HG03095 (cell line): ENCODE data around the gene DOCK11.
"Not testable (repeated sequence)": the region's sequence is repeated elsewhere in the genome, so short reads cannot be mapped to it uniquely, and the experiment has no call there.

ENCODE experiments used
- ATAC-seq: cut with Tn5 transposase; IDR thresholded peaks from one replicate; pipeline ENCODE4 v1.9.1; 2021; ENCODE audit warnings: moderate library complexity; ENCODE audit not compliant: unreplicated experiment

DOCK11 gene

DNA sequence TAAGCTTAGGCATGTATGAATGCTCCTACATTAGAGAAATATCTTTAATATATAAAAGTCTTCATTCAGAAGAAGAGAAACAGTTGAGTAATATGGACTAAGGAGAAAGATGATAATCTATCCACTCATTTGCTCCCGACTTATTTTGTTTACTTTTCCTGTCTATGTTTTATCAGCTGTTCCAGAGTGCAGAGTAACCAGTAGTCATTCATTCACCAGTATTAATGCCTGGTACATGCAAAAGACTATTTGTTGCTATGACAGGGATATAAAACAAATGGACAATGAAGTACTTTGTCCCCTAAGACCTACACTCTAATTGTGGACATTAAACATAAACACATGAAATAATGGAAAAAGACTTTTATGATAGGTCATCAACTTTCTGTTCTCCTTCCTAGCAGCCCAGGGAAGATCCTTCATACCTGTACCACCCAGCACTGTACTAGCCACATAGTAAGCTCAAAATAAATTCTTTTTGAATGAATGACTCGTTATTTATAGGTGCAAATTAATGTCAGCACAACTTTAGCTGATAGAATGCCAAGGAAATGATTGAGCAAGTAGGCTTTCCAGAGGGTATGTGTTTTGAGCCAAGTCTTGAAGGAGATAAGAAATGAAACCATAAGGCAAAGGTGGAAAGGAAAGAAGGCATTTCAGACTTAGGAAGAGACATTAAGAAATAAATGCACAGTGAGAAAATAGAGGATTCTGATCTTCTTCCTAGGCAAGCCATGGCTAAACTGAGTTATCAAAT, 186.8 kb downstream of the DOCK11 start:
- ATAC-seq, result no peak

DNA sequence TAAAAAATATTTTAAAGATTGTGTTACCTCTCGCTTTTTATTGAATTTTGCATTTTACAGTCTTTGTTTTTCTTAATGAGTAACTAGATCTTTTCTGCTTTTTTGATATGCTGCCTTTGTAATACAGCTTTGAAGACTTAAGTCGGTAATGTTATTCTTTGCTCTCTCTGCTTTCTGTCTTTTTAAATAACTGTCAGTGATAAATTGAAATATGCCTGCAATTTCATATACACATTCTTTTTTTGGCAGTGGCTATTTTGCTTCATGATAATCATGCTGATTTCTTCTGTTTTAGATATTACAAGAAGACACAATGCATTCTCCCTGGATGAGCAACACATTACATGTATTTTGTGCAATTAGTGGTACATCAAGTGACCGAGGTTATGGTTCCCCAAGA, 189.8 kb downstream of the DOCK11 start:
- ATAC-seq, result no peak

DNA sequence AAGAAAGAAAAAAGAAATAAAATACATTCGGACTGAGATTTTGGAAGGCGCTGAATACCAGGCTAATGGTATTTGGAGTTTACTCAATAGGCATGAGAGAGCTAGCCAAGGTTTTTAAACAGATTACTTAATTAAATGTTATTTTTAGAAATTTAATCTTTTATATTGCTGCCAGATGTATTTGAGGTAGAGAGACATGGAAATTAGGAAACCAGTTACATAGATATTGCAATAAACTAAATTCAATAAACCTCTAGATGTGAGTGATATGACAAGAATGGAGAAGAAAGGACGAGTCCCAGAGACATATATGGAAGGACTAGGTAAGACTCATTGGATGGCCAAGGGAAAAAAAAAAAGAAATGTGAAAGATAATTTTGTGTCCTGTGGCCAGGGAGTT, 193.3 kb downstream of the DOCK11 start:
- ATAC-seq, result no peak

DNA sequence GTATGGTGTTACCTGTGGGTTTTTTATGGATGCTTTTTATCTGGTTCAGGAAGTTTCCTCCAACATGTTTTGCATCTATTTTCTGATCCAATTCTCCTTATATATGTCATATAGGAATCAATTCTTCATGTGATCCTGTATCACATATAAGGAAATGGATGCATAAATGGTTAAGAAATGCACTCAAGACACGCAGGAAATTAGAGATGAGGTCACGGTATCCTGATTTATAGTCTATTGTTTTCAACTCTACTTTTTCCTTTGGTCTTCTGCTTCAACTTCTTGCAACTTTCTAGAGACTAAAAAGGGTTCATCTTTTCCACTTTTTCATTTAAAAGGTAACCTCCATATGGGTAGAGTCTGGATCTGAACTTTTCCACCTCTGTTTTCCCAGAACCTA, 198.2 kb downstream of the DOCK11 start:
- ATAC-seq, result no peak

DNA sequence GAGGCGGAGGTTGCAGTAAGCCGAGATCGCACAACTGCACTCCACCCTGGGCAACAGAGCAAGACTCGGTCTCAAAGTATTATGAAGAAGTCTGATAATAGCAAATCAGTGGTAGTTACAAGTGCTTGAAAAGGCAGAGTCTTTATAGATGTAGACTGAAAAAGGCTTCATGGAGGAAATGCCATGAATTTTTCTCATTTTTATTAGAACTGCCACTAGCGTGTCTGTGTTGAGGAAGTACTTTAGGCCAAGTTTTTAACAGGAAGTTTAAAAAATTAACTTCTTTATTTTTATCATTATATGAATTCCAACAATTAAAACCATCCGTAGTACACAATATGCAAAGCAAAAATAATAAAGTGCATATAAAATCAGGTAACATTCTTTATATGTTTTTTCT, 199.0 kb downstream of the DOCK11 start:
- no peak for ATAC-seq

DNA sequence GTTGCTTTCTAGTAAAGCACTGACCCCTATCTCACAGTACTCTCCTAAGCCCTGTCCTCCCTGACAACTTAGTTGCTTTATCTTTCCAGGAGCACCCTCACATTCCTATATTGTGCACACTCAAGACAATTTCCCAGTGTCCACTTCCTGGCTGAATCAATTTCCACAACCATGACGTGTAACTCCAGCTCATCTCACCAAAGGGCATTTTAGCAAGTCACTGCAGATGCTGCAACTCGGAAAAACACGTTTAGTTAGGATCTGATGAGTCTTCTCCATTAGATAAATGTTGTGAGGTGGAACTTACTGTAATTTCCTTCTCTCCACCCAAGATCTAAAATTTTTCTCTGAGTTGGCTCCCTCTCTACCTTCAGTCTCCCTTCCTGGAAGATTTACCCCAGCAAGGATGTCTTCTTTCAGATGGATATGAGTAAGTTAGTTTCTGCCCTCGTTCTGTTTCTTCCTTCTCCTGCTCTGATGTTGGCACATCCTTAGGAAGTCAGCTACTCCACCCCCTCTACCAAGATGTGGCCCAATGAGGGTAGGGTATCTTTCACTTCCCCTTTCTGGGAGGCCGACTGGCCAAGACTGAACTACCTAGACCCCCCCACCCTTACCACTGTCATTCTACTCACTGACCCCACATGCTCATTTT, 203.0 kb downstream of the DOCK11 start:
- no peak for ATAC-seq

DNA sequence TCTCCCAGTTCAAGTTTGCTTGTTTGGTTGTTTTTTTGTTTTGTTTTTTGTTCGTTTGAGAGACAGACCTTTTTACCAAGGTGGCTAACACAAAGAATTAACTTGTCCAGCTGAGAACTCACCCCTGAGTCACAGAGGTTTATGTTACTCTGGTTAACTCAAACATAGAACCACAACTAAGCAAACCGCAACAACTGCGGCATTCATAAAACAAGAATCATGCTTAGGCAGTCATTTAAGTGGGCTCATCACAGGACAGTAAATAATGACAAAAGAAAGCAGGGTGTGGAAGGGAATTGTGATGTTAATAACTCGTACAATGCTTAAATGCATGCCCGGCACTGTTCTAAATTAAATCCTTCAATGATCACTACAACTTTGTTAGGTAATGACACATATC, 207.1 kb downstream of the DOCK11 start:
- no peak for ATAC-seq

DNA sequence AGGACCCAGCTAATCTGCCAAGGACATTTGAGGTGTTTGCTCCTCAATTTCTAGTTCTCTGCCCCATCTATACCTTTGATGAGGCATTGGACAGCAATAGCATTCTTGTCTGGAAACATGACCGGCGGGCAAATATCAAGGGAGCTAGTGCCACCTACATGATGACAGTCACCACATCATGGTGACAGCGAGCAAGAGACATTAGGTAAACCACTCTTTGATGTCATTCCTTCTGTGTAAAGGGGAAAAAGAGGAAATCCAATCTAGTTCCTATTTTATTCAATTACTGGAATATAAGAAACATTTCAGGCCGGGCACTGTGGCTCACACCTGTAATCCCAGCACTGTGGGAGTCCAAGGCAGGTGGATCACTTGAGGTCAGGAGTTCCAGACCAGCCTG, 211.1 kb downstream of the DOCK11 start:
- ATAC-seq, result no peak

DNA sequence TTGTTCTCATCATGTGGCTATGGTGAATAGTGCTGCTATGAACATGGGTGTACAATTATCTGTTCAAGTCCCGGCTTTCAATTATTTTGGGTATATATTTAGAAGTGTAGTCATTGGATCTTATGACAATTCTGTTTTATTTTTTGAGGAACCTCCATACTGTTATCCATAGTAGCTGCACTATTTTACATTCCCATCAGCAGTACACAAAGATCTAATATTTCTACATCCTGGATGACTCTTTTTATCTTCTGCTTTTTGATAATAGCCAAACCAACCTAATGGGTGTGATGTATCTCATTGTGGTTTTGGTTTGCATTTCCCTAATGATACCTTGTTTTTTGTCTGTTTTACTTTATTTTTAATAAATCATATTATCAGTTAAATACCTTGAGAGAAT, 218.9 kb downstream of the DOCK11 start:
- ATAC-seq, result no peak

DNA sequence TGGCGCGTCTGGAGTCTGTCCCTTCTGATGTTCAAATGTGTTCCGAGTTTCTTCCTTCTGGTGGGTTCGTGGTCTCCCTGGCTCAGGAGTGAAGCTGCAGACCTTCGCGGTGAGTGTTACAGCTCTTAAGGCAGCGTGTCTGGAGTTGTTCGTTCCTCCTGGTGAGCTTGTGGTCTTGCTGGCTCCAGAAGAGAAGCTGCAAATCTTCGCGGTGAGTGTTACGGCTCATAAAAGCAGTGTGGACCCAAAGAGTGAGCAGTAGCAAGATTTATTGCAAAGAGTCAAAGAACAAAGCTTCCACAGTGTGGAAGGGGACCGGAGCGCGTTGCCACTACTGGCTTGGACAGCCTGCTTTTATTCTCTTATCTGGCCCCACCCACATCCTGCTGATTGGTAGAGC, 220.3 kb downstream of the DOCK11 start:
- ATAC-seq, result not testable (repeated sequence)

DNA sequence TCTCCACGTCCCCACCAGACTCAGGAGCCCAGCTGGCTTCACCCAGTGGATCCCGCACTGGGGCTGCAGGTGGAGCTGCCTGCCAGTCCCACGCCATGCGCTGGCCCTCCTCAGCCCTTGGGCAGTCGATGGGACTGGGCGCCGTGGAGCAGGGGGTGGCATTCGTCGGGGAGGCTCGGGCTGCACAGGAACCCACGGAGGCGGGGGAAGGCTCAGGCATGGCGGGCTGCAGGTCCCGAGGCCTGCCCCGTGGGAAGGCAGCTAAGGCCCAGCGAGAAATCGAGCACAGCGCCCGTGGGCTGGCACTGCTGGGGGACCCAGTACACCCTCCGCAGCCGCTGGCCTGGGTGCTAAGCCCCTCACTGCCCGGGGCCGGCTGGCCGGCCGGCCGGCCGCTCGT, 221.2 kb downstream of the DOCK11 start:
- not testable (repeated sequence) for ATAC-seq

DNA sequence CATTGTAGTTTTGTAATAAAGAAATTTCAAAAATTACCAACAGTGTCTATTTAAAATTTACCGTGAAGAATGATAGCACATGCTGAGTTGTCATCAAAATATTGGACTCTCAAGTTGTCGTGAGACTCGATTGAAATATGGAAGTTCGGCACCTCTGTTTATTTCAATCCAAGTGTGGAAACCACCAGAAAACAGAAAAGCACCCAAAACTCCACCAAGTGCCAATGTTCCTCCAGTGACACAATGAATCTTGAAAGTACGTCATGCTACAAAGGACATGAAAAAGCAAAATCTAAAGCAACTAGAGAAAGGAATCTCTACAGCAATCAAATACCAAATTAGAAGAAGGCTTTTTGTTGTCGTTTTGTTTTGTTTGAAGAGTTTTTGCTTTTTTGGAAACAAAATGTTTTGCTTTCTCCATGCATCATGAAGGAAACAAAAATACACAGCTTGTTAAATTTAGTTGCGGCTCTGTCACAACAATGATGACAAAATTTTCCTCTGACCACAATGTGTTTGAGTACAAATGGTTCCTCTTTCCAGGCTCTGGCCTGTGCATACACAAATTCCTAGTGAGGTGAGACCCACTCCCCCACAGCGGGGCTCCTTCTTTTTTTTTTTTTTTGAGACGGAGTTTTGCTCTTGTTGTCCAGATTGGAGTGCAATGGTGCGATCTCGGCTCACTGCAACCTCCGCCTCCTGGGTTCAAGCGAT, 222.2 kb downstream of the DOCK11 start:
- ATAC-seq, result no peak

DNA sequence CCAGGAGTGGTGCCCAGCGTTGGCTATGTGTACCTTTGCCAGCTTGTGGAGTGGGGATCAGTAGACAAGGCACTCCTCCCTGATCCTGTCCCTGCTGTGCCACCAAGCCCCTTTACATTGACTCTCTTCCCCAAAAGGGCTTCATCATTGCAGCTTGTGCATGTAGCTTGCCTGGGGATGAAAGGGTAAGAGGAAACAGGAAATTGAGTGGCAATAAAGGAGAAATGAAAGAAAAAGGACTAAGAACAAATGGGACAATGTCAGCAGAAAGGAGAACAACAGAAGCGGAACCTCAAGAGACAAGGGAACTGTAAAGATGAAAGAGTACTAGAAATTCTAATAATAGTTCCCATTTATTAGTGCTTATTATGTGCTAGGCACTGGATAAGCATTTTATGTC, 223.1 kb downstream of the DOCK11 start:
- ATAC-seq, result no peak

DNA sequence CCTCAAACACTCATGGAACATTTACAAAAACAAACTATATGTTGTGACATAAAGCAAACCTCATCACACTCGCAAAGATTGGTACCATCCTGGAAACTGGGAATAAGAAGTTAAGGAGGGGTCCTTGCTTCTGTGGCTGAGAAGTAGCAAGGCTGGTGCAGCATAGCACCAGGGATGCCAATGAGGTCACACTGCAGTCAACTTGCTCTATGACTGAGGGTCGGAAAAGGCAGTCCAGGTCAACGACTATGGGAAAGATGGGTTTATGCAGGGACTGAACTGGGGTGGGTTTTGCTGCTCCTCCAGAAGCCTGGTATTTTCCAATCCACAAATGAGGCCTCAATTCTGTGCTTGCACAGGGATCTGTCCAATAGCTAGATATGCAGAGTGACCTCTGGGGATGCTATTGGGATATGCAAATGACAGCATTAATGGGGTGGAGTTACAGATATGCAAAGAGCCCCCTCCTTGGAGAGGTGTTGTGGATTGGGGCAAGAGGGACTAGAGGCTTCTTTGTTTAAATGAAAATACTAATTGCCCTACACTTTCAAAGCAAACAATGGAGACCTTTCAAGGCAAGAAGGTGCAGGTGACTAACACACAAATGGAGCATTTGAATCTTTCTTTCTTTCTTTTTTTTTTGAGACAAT, 224.6 kb downstream of the DOCK11 start:
- no peak for ATAC-seq

DNA sequence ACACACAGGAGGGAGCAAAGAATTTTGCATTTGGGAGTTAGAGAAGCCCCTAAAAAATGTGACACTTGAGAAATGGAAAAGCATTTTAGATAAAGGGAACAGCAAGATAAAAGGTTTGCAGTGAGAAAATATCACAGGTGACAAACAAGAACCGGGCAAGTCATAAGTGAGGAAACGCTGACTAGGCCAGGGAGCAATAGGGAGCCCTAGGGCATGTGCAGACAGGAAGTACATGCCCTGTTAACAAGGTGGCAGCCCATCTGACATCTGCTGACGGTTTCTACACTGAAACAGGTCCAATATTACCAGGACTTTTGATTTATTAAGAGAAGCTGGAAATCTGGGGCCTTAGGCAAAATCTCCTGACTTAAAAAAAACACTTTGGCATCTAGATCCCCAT, 227.8 kb downstream of the DOCK11 start:
- ATAC-seq, result no peak

DNA sequence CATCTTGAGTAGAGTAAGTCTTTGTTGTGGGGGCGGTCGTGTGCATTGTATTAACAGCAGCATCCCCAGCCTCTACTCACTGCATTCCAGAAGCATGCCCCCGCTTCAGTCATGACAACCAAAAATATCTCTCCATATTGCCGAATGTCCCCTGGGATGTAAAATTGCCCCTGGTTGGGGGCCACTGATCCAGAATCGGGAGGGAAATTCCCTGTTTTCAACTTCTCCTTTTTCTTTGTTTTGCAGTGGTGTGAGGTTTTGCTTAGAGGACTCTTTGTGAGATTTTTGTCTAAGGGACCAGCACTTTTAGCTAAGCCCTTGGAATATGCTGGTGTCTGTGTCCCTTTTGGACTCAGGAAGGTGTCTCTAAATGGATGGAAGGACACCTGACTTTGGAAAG, 228.8 kb downstream of the DOCK11 start:
- ATAC-seq, result no peak

DNA sequence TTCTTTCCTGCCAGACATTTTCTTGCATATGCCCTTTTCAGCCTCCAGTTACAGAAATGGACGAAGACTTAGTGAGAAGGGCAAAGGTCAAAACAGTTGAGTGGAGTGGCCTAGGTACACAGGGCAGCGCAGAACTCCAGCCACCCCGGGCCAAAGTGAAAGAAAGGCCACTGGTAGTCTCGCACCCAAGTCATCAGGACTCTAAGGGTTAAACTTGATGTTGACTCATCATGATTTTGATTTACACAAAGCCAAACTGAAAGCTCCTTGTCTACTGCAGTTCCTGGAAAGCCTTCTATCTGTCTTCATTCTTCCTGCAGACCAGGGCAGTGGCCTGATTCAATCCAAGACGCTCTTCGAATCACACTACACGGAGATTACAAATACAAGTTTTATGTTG, 229.2 kb downstream of the DOCK11 start:
- ATAC-seq, result no peak

DNA sequence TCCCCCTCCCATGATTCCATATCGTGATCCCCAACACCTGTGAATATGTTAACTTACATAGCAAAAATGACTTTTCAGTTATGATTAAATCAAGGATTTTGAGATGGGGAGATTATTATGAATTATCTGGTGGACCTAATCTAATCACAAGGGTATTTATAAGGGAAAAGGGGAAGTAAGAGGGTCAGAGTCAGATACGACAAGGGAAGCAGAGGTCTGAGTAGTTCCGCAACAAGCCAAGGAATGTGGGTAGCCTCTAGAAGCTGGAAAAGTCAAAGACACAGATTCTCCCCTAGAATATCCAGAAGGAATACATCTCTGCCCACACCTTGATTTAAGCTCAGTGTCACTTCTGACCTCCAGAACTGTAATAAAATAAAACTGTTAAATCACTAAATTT, 230.8 kb downstream of the DOCK11 start:
- no peak for ATAC-seq

DNA sequence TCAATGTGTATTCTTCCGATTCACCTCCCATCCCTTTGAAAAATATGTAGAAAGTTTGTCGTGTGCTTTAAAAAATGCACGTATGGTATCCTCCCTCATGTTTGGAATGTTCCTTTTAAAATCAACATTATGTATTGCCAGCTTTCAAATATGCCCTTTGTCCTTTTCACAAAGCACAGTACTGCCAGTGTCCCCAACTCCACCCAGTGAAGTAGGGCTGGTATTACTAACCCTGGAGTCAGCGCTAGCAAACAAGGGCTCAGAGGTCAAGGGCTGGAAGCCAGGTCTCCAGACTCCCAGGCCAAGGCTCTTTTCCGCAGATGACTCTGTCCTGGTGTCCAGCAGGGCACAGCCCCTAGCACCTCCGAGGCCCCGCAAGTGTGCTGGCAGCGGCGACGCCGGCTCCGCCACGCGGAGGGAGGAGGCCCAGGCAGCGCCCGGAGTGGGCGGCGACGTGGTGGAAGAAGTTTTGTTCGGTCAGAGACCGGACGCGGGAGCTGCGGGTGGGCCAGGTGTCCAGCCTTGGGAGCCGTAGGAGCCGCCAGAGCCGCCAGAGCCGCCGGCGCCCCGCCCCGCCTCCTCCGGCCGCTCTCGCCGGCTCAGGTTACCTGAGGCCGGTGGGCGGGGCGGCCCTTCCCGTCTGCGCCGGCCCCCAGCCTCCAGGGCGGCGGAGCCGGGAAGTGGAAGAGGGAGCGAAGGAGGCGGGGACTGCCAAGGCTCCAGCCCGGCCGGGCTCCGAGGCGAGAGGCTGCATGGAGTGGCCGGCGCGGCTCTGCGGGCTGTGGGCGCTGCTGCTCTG, 231.5 kb downstream of the DOCK11 start, which contains the start of gene IL13RA1:
IL13RA1 (plus strand) TSS at position 720 of the 799 bp plus-strand sequence; CDS start at position 753, 33 bp downstream.
- peak; percentile 41 for ATAC-seq

DNA sequence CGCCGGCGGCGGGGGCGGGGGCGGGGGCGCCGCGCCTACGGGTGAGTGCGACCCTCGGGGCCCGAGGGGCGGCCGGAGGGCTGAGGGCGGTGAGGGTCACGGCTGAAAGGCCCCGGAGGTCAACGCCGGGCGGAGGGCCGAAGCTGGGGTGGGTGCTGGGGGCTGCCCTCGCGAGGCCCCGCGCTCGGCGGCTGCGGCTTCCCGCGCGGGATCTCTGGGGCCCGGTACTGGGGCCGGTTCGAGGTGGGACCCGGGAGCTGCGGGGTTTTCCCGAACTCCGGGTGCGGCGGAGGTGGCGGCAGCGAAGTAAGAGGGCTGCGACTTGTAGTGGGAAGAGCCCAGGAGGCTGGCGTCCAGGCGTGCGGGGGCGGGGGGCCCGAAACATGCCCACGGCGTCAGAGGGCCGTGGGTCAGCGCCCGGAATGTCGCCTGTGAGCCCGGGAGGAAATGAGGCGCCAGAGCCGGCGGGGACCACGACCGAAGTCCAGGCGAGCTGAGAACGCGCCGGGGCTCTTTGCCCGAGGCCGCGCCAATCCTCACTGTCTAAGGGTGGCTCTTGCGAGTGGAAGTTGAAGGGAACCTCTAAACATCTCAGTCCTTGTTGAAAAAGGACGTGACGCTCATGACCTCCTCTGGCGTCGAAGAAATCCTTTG, 232.2 kb downstream of the DOCK11 start:
- ATAC-seq, result no peak
